WTC11 (cell line): ENCODE results near the gene DNAH11.

ENCODE experiments used
- E2F5 ChIP-seq: sonication (generic); formaldehyde crosslinking; IDR thresholded peaks from 2 replicates; pipeline ENCODE4 v1.8.1; 2022; ENCODE audit warnings: mild to moderate bottlenecking, moderate library complexity, missing genetic modification reagents
- GRHL2 ChIP-seq: fragments of 250-450 bp; sonication (Bioruptor Pico); IDR thresholded peaks from 2 replicates; pipeline ENCODE4 v1.8.0; 2022; ENCODE audit warnings: mild to moderate bottlenecking, moderate library complexity; ENCODE audit not compliant: insufficient replicate concordance, severe bottlenecking
- ZNF263 ChIP-seq: sonication (generic); formaldehyde crosslinking; IDR thresholded peaks from 2 replicates; pipeline ENCODE4 v1.8.1; 2022; ENCODE audit warnings: low read depth, mild to moderate bottlenecking, moderate library complexity, missing genetic modification reagents
- ZNF396 ChIP-seq: fragments of 250-450 bp; sonication (Bioruptor Pico); IDR thresholded peaks from 2 replicates; pipeline ENCODE4 v1.8.0; 2021; ENCODE audit warnings: mild to moderate bottlenecking, moderate library complexity, borderline replicate concordance
- ZNF416 ChIP-seq: fragments of 250-450 bp; sonication (Bioruptor Pico); IDR thresholded peaks from 2 replicates; pipeline ENCODE4 v1.9.0; 2021; ENCODE audit warnings: mild to moderate bottlenecking, inconsistent platforms
- TF ChIP-seq, protein P1 (sequence below): fragments of 200-600 bp; IDR thresholded peaks from 2 replicates; pipeline ENCODE4 v1.8.0; 2022; ENCODE audit warnings: antibody characterized with exemption

GRCh38 chr7:21850531-21851285 is 307.9 kb downstream of the DNAH11 start:
- TF ChIP-seq, protein P1, sequence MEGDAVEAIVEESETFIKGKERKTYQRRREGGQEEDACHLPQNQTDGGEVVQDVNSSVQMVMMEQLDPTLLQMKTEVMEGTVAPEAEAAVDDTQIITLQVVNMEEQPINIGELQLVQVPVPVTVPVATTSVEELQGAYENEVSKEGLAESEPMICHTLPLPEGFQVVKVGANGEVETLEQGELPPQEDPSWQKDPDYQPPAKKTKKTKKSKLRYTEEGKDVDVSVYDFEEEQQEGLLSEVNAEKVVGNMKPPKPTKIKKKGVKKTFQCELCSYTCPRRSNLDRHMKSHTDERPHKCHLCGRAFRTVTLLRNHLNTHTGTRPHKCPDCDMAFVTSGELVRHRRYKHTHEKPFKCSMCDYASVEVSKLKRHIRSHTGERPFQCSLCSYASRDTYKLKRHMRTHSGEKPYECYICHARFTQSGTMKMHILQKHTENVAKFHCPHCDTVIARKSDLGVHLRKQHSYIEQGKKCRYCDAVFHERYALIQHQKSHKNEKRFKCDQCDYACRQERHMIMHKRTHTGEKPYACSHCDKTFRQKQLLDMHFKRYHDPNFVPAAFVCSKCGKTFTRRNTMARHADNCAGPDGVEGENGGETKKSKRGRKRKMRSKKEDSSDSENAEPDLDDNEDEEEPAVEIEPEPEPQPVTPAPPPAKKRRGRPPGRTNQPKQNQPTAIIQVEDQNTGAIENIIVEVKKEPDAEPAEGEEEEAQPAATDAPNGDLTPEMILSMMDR: no peak
- no peak for TF ChIP-seq ZNF416 (CRISPR knock-in tag)
- TF ChIP-seq ZNF263: no peak
- TF ChIP-seq E2F5 (CRISPR knock-in tag): no peak
- TF ChIP-seq GRHL2 (CRISPR knock-in tag): no peak
- no peak for TF ChIP-seq ZNF396 (CRISPR knock-in tag)
